Neural crest cell (in vitro differentiated cells): ENCODE results near the gene CCDC14. TPM values are rescaled to one million over a fixed set of nuclear protein-coding genes. Genes with fewer than 3 reads are reported as not detected.

Experiments used
- DNase-seq: peaks from one replicate; pipeline ENCODE4 v3.0.0; 2021; ENCODE audit warnings: low read depth, mixed read lengths, low spot score
- H3K27ac Mint-ChIP-seq: one replicate; pipeline ENCODE4 v1.8.0; 2021; ENCODE audit warnings: mild to moderate bottlenecking, mixed read lengths; ENCODE audit not compliant: unreplicated experiment
- H3K27me3 Mint-ChIP-seq: 2 replicates; pipeline ENCODE4 v1.8.0; 2021; ENCODE audit warnings: low read depth, mild to moderate bottlenecking, mixed read lengths
- H3K36me3 Mint-ChIP-seq: 2 replicates; pipeline ENCODE4 v1.8.0; 2021; ENCODE audit warnings: low read depth, mild to moderate bottlenecking, mixed read lengths
- H3K4me1 Mint-ChIP-seq: 2 replicates; pipeline ENCODE4 v1.8.0; 2021; ENCODE audit warnings: mixed read lengths
- H3K4me3 Mint-ChIP-seq: one replicate; pipeline ENCODE4 v1.8.0; 2021; ENCODE audit warnings: mild to moderate bottlenecking, mixed read lengths
- H3K9me3 Mint-ChIP-seq: 2 replicates; pipeline ENCODE4 v1.8.0; 2021; ENCODE audit warnings: mixed read lengths
- total RNA-seq: library from RNA; stranded (reverse); gene quantifications from 2 replicates; pipeline ENCODE4 v1.2.1, GENCODE V29; 2021
- TF ChIP-seq, protein P1 (sequence below): fragments of 200-600 bp; sonication (generic); conservative IDR thresholded peaks from 2 replicates; pipeline ENCODE4 v1.5.0; 2021; ENCODE audit warnings: antibody characterized with exemption, mild to moderate bottlenecking

Gene CCDC14
- total RNA-seq, 1 donor from 2014 or later, result 117 TPM

DNA sequence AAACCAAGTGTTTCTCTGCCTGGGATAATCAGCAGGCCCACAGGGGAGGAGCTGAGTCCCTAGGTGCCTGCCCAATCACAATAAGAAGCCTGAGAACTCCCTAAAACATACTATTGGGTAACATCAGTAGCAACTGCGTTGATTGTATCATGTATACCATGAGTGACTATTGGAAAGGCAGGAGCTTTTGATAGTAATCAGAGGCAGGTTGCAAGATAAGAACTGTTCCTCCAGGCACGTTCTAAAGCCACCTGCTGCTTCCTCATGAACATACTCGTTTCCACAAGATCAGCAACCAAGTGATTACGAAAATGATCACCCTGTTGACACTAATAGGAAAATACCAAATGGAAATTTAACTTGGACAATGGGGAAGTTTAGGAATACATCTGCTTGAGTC, 83.6 kb downstream of the CCDC14 start:
- H3K36me3 Mint-ChIP-seq, result no peaks in the 10 kb centered on the region
- peaks cover 3% of the 10 kb centered on the region for H3K9me3 Mint-ChIP-seq
- peaks cover 7% of the 10 kb centered on the region for H3K27me3 Mint-ChIP-seq
- TF ChIP-seq, protein P1, sequence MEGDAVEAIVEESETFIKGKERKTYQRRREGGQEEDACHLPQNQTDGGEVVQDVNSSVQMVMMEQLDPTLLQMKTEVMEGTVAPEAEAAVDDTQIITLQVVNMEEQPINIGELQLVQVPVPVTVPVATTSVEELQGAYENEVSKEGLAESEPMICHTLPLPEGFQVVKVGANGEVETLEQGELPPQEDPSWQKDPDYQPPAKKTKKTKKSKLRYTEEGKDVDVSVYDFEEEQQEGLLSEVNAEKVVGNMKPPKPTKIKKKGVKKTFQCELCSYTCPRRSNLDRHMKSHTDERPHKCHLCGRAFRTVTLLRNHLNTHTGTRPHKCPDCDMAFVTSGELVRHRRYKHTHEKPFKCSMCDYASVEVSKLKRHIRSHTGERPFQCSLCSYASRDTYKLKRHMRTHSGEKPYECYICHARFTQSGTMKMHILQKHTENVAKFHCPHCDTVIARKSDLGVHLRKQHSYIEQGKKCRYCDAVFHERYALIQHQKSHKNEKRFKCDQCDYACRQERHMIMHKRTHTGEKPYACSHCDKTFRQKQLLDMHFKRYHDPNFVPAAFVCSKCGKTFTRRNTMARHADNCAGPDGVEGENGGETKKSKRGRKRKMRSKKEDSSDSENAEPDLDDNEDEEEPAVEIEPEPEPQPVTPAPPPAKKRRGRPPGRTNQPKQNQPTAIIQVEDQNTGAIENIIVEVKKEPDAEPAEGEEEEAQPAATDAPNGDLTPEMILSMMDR, result no peak
- H3K4me1 Mint-ChIP-seq, result peaks cover 7% of the 10 kb centered on the region
- no peak overlapping the region for H3K27ac Mint-ChIP-seq
- H3K4me3 Mint-ChIP-seq, result no peak overlapping the region
- no peak for DNase-seq

DNA sequence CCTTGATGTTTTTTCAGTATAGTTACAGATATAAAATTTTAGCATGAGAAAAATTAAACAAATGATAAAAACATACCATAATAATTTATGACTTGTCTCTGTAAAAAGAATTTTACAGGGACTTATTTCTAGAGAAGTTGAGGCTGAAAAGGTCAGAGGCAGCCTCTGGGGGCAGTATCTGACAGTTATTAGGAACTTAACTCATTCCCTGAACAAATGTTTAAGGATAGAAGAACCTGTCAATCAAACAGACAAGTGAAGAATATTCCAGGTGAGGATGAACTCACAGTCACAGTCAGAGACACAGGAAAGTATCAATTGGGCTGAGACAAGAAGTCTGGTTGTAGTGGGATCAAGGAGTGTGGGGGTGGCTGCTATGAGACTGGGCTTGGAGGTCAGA, 84.2 kb downstream of the CCDC14 start:
- Mint-ChIP-seq H3K27ac (no peak overlapping the region), H3K4me1 (peaks cover 13% of the 10 kb centered on the region), H3K36me3 (no peaks in the 10 kb centered on the region), H3K4me3 (no peak overlapping the region), H3K27me3 (peaks cover 7% of the 10 kb centered on the region), H3K9me3 (peaks cover 3% of the 10 kb centered on the region)
- TF ChIP-seq, protein P1, result peak; percentile 54
- no peak for DNase-seq

DNA sequence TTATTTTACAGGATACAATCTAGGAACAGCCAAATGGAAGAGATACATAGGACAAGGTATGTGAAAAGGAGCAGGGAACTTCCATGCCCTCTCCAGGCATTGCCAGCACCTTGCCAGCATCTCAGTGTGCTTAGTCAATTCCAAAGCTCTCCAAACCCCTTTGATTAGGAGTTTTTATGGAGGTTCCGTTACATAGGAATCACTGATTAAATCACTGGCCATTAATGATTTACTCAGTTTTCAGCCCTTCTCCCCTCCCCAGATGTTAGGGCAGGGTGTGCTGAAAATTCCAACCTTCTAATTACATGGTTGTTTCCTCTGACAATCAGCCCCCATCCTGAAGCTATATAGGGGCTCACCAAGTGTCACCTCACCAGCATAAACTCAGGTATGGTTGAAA, 88.4 kb downstream of the CCDC14 start:
- peaks cover 4% of the 10 kb centered on the region for H3K36me3 Mint-ChIP-seq
- peaks cover 16% of the 10 kb centered on the region for H3K4me1 Mint-ChIP-seq
- H3K9me3 Mint-ChIP-seq, result no peaks in the 10 kb centered on the region

DNA sequence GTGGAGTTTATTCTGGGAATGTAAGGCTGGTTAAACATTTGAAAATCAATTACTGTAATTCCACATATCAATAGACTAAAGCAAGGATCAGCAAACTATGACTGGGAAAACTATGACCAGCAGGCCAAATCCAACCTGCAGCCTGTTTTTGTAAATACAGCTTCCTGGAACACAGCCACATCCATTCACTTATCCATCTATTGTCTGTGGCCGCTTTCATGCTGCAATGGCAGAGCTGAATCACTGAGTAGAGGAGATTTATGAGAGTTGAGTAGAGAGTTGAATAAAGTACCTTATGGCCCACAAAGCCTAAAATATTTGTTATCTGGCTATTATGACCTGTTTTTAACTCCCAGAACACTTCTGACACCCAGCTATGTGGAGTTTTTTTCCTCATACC, 89.1 kb downstream of the CCDC14 start:
- H3K36me3 Mint-ChIP-seq, result peaks cover 4% of the 10 kb centered on the region
- DNase-seq, result no peak

More for the DNA sequence above, 88.4 kb downstream of the CCDC14 start:
- Mint-ChIP-seq H3K4me3 (no peak overlapping the region), H3K27ac (no peak overlapping the region), H3K27me3 (no peaks in the 10 kb centered on the region)
- DNase-seq, result no peak
- TF ChIP-seq, protein P1, result no peak

DNA sequence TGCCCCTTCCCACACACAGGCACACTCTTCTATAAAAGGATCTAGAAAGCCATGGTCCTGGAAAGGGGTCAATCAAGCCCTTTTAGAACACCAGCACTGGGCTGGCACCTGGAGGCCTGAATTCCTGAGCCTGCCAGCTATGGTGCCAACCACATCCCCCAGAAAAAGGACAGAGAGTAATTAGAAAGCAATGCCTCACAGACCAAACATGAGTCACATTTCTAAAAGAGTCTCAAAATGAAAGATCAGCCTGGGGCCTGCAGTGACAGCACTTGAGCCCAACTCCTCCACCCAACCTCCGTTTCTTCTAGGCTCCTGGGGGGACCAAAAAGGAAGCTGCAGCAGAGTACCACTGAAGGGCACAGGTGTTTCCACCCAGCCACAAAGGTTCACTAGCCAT, 91.0 kb downstream of the CCDC14 start:
- no peak for DNase-seq

More for the DNA sequence above, 89.1 kb downstream of the CCDC14 start:
- Mint-ChIP-seq H3K27ac (no peak overlapping the region), H3K27me3 (no peaks in the 10 kb centered on the region), H3K4me1 (peaks cover 16% of the 10 kb centered on the region), H3K9me3 (no peaks in the 10 kb centered on the region), H3K4me3 (no peak overlapping the region)
- TF ChIP-seq, protein P1, result no peak

More for the DNA sequence above, 91.0 kb downstream of the CCDC14 start:
- H3K27ac Mint-ChIP-seq, result peak overlapping the region; percentile 65
- peaks cover 16% of the 10 kb centered on the region for H3K4me1 Mint-ChIP-seq
- peaks cover 4% of the 10 kb centered on the region for H3K36me3 Mint-ChIP-seq
- H3K9me3 Mint-ChIP-seq, result no peaks in the 10 kb centered on the region
- H3K4me3 Mint-ChIP-seq, result no peak overlapping the region
- TF ChIP-seq, protein P1, result no peak
- H3K27me3 Mint-ChIP-seq, result no peaks in the 10 kb centered on the region
